Measurements from ENCODE around the gene CREB5.

CREB5 gene

DNA sequence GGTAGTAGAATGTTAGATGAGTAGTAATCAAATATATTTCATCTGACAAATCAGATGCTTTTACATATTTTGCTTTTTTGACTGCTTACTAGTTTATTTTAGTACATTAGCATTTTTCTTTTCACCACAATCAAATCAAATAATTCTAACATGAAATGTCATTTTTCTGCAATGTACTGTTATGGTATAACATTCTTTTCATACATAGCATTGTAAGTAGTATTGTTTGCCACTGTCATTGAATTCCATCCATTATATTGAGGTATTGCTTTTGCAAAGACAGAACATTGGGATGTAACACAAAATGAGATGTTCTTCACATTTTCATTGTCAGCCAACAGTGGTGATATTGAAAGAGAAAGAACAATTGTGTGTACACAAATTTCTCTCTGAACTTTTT lies 438.4 kb downstream of the CREB5 start:
- in situ Hi-C loops (cut with HindIII; ENCODE audit: low pct_ligation_motif_present, low pct_unique_long_range_greater_than_20kb, low sequenced_read_pairs) = no loop called here
- DNase-seq = no peak

GRCh38 chr7:28853150-28853549 lies 440.8 kb downstream of the CREB5 start:
- in situ Hi-C loops (cut with HindIII; ENCODE audit: low pct_ligation_motif_present, low pct_unique_long_range_greater_than_20kb, low sequenced_read_pairs) = no loop called here
- DNase-seq = peak; percentile 11

DNA sequence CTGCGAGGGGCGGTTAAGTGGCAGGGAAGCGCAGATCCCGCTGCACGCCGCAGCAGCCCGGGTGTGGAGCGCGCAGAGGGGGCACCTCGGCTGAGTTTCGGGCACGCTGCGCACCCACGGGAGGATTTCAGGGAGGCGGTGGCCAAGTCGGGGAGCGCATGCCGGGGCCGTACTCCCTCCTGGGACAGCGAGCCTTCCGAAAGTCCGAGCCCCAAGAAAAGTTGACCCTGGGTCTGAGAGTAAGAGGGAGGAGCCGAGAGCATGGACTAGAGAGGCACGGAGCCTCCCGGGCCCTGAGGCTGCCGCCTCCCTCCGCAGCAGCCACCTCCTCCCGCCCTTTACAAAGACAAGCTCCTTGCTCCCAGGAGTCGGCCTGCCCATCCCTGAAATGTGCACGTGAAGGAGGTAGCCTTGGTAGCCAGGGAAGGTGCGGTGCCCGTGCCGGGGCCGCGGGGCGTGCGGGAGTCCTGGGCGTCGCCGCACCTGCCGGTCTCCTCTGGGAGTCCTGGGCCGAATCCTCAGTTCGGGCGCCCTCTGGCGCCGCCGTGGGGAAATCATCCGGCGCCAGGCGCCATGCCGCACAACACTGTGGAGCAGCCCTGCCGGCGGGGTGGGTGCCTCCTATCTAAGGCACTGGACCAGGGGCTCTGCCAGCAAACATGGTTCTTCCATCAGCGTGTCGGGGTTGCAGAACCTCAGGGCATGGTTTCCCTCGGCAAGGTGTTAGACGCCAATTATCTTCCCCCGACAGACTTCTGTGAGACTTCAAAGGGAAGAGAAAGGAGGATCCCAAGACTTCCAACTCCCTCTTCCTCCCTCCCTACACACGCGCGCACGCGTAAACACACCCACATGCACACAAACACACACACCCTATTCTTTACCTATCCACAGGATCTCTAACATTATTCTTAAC lies 441.8 kb downstream of the CREB5 start:
- in situ Hi-C loops (cut with HindIII; ENCODE audit: low pct_ligation_motif_present, low pct_unique_long_range_greater_than_20kb, low sequenced_read_pairs) = no loop called here
- peak; percentile 94 for DNase-seq

- in situ Hi-C loops (cut with HindIII; ENCODE audit: low pct_ligation_motif_present, low pct_unique_long_range_greater_than_20kb, low sequenced_read_pairs) = no loop called here
- DNase-seq = no peak
Observed at GRCh38 chr7:28854750-28855074, 442.4 kb downstream of the CREB5 start.

DNA sequence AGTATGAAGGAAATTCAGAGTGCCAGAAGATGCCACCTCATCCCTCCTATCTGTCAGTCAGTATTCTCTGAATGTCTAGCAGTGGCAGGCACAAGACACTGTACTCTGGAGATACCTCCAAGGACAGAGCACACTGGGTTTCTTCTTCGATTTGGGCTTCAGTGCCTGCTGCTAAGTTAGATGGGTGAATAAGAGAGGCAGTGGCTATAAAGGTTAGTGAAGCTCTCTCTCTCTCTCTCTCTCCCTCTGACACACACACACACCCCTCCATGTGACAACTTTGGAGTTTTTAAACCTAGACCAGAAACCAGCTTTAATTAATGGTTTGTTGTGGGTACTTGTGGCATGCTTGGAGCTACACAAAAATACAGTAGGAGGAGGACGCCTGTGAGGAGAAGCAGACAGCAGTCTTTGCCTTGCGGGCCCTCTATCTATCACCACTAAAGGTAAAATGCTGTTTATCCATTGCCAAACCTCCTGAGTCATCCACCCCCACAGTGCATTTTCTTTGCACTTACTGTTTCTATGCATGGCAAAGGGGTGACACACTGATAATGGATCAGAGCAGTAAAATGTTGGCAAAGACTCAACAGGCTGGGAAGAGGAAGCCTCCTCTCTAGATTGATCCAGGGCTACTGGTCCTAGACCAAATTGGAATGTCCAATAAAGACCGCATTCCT lies 443.4 kb downstream of the CREB5 start:
- in situ Hi-C loops (cut with HindIII; ENCODE audit: low pct_ligation_motif_present, low pct_unique_long_range_greater_than_20kb, low sequenced_read_pairs) = no loop called here
- DNase-seq = peak; percentile 99

GRCh38 chr7:28856656-28857055 lies 444.3 kb downstream of the CREB5 start:
- in situ Hi-C loops (cut with HindIII; ENCODE audit: low pct_ligation_motif_present, low pct_unique_long_range_greater_than_20kb, low sequenced_read_pairs) = no loop called here

DNA sequence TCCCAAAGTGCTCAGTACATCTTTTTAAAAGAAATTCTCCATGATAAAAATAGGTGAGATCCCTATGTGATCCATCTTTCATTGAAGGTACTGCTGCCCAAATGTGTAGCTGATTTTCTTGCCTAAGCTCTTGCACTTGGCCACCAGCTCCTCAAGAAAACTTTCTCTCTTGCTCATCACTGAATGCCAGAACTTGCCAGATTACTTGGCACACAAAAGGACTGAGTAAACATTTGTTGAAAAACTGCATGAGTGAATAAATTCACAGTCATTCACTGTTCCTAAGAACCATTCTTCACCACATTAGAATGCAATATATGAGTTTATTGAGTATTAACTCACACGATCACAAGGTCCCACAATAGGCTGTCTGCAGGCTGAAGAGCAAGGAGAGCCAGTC lies 445.9 kb downstream of the CREB5 start:
- in situ Hi-C loops (cut with HindIII; ENCODE audit: low pct_ligation_motif_present, low pct_unique_long_range_greater_than_20kb, low sequenced_read_pairs) = no loop called here
- DNase-seq = no peak

More at GRCh38 chr7:28856656-28857055, 444.3 kb downstream of the CREB5 start:
- DNase-seq = no peak

- in situ Hi-C loops (cut with HindIII; ENCODE audit: low pct_ligation_motif_present, low pct_unique_long_range_greater_than_20kb, low sequenced_read_pairs) = no loop called here
- no peak for DNase-seq
Observed at GRCh38 chr7:28858895-28859294, 446.6 kb downstream of the CREB5 start.

DNA sequence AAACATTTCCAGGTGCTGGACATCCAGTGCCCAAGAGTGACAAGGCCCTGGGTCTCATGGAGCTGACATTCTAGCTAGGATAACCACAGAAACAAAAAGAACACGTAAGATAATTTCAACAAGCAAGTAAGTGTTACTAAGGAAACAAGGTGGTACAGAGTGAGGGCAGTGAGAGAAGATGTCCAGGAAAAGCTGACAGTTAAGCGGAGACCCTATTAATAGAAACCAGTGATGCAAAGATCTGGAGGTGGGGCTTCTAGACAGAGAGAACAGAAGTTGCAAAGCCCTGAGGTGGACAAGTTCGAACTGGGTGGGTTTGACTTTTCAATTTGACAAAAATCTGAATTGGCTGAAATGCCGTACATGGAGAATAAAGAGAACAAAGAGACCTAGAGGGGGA lies 449.5 kb downstream of the CREB5 start:
- DNase-seq = no peak
- in situ Hi-C loops (cut with HindIII; ENCODE audit: low pct_ligation_motif_present, low pct_unique_long_range_greater_than_20kb, low sequenced_read_pairs) = no loop called here

DNA sequence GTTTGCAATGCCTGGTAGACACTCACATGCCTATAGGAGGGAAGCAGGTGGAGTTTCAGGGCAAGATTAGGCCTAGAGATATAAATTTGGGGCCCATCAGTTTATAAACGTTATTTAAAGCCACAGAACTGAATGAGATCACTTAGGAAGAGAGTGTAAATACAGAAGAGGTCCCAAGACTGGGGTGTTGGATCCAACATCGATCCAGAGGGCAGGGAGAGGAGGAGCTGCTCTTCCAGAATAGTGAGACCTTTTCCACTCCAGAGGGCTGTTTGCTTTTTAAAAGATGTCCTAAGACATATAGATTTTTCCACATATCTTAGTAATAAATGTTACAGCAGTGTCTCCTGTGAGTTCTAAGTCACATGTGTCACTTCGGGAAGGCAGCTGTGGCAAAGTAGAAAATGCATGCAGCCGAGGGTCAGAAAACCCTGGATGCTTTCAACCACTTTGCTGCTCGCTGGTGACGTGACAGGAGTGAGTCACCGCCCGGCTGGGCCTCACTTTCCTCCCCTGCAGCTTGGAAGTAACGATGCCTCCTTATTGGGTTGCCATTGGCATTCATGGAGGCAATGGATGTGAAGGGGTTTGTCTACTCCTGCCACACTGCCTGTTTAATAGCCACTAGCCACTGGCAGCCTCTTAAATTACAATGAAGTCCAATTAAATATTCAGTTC lies 450.4 kb downstream of the CREB5 start:
- DNase-seq = peak; percentile 43
- in situ Hi-C loops (cut with HindIII; ENCODE audit: low pct_ligation_motif_present, low pct_unique_long_range_greater_than_20kb, low sequenced_read_pairs) = no loop called here

DNA sequence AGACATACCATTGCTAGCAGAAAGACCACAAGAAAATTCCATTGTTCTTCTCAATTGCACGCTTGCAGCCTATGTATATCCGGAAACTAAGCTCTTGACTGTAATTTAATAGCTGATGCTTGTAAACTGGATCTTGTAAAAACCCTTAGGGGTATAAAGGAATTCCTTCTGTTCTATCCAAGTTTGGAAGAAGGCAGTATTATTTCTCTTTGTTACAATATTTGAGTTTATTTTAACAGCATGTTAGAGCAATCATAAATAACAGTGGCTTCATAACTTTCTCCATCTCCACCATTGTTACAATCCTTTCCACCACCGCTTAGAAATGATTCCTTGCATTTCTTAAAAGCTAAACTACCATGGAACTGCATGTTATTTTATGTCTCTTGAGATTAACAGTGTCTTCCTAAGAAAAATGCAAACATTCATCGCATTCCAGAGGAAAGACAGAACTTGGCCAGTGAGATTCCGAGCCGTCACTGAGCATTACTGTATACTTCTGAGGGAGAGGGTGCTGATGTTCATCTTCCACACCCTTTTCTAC lies 453.4 kb downstream of the CREB5 start:
- DNase-seq = no peak
- in situ Hi-C loops (cut with HindIII; ENCODE audit: low pct_ligation_motif_present, low pct_unique_long_range_greater_than_20kb, low sequenced_read_pairs) = no loop called here

DNA sequence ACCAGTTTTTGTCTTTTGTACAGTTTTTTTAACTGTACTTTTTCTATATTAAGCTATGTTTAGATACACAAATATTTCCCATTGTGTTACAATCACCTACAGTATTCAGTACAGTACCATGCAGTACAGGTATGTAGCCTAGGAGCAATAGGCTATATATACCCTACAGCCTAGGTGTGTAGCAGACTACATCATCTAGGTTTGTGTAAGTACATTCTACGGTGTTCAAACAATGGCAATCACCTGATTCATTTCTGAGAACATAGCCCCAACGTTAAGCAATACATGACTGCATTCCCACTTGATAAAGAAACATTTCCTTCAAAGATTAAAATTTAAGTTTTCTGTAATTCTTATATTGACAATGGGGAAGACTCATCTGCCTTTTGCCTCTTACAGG lies 456.4 kb downstream of the CREB5 start:
- DNase-seq = no peak
- in situ Hi-C loops (cut with HindIII; ENCODE audit: low pct_ligation_motif_present, low pct_unique_long_range_greater_than_20kb, low sequenced_read_pairs) = no loop called here

DNA sequence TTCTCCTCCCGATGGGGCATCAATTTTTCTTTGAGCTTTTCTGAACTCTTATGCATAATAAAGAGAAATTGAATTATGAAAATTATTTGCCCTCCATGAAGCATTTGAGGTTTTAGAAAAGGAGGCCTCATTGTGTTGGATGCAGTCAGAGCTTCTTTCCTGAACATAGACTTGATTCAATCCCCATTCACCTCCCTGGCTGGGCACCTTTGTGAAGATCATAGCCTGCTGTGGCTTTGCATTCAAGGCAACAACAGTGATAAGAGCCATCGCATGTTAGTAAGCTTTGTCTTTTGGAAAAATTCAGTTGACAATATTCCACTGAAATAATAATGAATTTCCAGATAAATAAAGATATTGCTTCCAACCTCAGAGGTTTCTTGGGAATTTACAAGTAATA lies 458.8 kb downstream of the CREB5 start:
- in situ Hi-C loops (cut with HindIII; ENCODE audit: low pct_ligation_motif_present, low pct_unique_long_range_greater_than_20kb, low sequenced_read_pairs) = no loop called here
- no peak for DNase-seq

- no peak for DNase-seq
- in situ Hi-C loops (cut with HindIII; ENCODE audit: low pct_ligation_motif_present, low pct_unique_long_range_greater_than_20kb, low sequenced_read_pairs) = no loop called here
Observed at GRCh38 chr7:28871631-28872030, 459.3 kb downstream of the CREB5 start.

DNA sequence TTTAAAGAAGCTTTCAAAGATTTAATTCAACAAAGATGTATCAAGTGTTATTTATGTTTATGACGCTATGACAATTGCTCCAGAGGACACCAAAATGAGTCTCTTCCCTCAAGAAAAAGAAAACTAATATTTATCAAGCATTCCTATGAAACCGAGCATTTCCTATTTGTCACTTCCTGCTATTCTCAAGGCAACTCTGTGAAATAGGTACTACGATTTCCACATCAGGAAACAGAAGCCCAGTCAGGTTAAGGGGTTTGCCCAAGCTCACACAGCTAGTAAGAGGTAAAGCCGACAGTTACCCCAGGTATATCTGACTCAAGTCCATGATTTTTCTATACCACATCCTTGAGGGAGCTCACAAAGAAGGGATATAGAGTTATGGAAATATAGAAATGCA lies 459.9 kb downstream of the CREB5 start:
- no peak for DNase-seq
- in situ Hi-C loops (cut with HindIII; ENCODE audit: low pct_ligation_motif_present, low pct_unique_long_range_greater_than_20kb, low sequenced_read_pairs) = no loop called here

DNA sequence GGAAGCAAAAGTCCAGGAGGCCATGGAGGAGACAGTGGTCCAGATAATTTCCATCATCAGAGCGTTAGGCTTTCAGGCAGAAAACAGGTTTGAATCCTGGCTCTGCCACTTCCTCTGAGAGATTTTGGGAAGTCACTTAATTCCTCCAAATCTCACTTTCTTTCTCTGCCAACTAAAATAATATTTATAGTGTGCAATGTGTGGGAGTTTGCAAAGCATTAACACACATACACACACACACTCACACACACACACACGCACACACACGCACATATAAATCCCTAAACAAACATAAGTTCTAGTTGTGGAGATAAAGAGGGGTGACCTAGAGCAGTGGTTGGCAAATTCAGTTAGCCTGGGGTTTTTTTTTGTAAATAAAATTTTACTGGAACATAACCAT lies 461.0 kb downstream of the CREB5 start:
- DNase-seq = no peak
- in situ Hi-C loops (cut with HindIII; ENCODE audit: low pct_ligation_motif_present, low pct_unique_long_range_greater_than_20kb, low sequenced_read_pairs) = no loop called here

DNA sequence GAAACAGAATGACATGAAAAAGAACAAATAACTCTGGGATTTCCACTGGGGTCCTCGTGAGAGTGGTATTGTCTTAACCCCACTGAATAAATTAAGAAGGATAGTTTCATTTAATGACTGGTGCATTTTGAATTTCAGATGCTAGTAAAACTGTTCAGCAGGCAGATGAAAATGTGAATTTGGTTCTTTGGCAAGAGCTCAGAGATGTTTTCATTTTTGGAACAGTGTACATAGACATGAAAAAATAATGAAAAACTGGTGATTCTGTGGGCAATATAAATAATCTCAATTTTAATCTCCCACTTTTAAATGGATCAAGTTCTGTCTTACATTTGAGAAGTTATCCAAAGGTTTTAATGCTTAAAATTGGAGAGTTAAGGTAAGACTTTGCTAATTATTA lies 461.7 kb downstream of the CREB5 start:
- in situ Hi-C loops (cut with HindIII; ENCODE audit: low pct_ligation_motif_present, low pct_unique_long_range_greater_than_20kb, low sequenced_read_pairs) = no loop called here
- no peak for DNase-seq

Measured in ACHN (cell line).